Neural cell (in vitro differentiated cells): Measurements from ENCODE around the gene SCLY.
"Not testable (repeated sequence)": the region's sequence is repeated elsewhere in the genome, so short reads cannot be mapped to it uniquely, and the experiment has no call there.

Source experiments
- CTCF ChIP-seq: fragments of 450-650 bp; IDR thresholded peaks from 2 replicates; pipeline ENCODE4 v1.5.1; 2014; ENCODE audit warnings: antibody characterized with exemption, mild to moderate bottlenecking, moderate library complexity; ENCODE audit not compliant: poor library complexity, severe bottlenecking
- MXI1 ChIP-seq: fragments of 450-650 bp; conservative IDR thresholded peaks from 2 replicates; pipeline ENCODE4 v1.6.1; 2014; ENCODE audit warnings: antibody characterized with exemption, mild to moderate bottlenecking; ENCODE audit not compliant: poor library complexity, severe bottlenecking
- REST ChIP-seq: IDR thresholded peaks from 2 replicates; pipeline ENCODE4 v1.6.1; 2012; ENCODE audit warnings: borderline replicate concordance

- TF ChIP-seq CTCF, REST, MXI1: not testable (repeated sequence)
Observed at GRCh38 chr2:238057696-238058575, 2.9 kb upstream of the SCLY start.
